ENCODE results near the gene TADA3.

Gene TADA3

DNA sequence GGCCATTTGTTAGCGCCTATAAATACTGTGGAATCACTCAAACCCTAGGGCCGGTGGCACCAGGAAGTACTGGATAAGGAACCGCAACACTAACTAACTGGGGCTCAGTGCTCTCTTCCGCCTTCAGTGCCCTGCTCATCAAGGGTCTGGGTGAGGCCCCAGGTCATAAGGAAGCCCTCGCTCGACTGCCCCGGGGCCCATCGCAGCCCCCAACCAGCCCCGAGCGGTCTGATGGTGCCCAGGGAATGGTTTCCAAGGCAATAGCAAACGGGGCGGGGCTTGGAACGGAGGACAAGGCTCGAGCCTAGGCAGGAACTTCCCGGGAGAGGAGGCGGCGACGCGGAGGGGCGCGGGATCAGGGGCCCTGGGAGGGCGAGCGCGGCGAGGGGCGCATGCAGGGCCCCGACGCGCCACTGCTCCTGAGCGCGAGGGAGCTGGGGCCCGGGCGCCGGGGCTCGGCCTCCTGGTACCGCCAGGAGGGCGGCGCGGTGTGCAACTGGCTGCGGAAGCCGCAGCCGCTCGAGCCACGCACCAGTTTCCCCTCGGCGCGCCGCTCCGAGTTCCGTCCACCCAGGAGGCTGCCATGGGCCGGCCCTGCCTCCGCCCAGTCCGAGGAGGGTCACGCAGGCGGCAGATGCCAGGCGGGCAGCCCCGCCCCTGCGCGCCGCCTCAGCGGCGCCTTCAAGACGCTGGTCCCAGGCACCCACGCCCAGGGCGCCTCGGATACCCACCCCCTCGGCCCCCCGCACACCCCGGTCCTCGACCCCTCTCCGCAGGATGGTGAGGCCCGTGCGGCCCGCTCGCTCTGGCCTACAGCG is 17.6 kb upstream of the TADA3 start, which contains the start of gene TTLL3:
Gene TTLL3 (plus strand): TSS at position 648 of the 818 bp plus-strand sequence. CDS start 400 bp downstream, outside the sequence.
- DNase-seq (ENCODE audit: low read depth in 2 of 2, low spot score in 1 of 2) = peak in 1 of 2 donors; percentile 9

DNA sequence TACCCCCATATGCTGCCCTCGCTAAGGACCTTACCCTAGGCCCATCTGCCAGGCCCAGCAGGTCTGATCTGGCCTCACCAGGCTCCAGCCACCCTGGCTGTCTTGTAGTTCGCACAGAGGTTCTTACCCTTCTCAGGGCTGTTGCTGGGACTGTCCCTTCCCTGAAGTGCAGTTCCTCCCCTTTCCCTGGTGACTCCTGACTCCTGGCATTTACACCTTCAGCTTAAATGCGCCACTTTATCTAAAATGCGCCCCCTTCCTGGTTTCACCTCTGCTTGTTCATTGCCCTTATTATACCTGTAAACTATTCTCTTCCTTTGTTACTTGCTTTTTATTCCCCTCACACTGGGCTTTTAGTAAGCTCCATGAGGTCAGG is 17.0 kb upstream of the TADA3 start:
- DNase-seq (ENCODE audit: low read depth in 2 of 2, low spot score in 1 of 2) = no peak

DNA sequence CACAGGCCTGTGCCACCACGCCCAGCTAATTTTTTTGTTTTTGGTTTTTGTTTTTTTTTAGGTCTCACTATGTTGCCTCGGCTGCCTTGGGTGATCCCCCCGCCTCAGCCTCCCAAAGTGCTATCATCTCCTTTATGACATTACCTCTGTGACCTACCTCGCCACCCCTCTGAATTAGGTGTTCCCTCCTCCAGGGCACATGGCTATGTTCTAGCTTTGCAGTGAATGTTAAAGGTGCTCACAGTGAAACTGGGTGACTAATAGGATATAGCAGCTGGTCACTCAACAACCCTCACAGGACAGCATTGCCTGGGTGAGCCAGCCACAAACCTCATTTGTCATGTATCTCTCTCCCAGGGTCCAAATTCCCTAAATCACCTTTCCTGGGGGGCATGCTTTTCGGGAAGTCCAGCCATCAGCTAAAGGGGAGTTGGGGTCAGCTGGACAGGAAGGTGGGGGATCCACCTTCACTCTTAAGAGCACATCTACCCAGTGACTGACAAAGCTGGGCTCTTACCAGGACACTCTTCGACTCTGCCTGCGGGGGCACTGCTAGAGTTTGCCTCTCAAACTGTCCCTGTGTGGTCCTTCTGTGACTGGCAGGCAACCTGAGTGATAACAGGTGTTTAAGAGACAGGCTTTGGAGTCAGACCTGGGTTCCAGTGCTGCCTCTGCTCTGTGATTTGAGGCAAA is 16.2 kb upstream of the TADA3 start:
- peak in 1 of 2 donors; percentile 28 for DNase-seq (ENCODE audit: low read depth in 2 of 2, low spot score in 1 of 2)

DNA sequence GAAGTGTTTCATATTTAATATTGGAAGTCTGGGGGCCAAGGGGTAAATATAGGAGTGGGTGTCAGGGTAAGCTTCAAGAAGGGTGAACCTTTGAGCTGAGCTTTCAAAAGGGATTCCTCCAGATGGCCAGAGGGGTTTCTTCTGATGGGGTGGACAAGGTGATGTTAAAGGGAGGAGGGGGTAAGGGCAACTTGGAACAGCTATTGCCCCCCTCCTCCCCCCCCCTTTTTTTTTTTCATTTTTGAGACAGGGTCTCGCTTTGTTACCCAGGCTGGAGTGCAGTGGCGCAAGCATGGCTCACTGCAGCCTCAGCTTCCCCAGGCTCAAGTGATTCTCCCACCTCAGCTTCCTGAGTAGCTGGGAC is 15.7 kb upstream of the TADA3 start:
- DNase-seq (ENCODE audit: low read depth in 2 of 2, low spot score in 1 of 2) = no peak

DNA sequence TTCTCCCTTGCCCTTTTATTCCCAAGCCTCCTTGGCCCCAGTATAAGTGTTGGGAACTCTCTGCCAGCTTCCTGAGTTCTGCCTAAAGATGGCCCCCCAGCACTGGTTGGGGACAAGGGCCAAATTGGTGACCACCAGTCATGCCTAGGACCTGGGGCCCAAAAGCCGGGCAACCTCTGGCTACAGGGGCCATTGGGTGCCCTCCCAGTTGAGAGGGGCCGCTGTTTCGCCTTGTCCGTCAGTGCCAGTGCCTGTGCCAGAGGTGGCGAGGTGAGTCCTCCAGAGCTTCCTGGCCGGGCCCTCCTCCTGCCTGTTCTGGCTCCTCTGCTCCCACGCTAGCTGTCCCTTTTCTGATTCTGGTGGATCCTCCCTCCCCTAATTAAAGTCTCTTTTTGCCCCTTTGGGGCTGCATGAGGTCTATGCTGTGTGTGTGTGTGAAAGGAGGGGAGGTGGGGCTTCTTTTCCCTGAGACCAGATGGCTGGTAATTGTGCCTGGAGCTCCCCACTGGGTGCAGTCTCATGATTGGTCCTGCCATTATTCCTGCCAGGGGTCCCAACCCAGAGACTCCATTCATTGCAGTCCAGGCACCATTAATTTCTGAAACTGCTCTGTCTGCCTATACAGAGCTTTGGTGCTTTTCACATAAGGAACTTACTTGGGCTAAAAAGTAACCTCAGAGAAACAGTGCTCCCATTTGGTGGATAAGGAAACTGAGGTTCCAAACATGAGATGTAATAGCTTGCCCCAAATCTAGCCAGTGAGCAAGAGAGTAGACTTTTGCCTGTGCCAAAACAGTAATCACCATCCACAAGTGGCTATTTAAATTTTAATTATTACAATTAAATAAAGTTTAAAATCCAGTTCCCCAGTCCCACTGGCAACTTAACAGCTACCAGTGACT is 14.7 kb upstream of the TADA3 start:
- no peak for DNase-seq (ENCODE audit: low read depth in 2 of 2, low spot score in 1 of 2)

DNA sequence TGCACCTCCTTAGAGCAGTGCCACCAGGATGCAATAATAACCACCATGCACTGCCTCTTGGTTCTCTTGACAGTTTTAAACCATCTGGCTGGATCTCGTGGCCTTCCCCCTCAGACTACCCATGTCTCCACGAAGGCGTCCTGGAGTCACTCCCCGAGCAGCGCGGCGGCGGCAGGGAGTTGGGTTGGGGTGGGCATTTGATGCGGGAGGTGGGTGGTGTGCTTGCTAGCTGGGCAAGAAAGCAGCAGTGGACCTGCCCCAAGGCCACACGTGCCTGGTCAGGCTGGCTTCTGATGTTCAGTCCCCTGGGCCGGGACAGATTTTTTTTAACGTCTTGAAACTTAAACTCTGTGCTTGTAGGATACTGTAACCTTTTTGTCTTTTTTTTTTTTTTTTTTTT is 13.9 kb upstream of the TADA3 start:
- DNase-seq (ENCODE audit: low read depth in 2 of 2, low spot score in 1 of 2) = no peak

DNA sequence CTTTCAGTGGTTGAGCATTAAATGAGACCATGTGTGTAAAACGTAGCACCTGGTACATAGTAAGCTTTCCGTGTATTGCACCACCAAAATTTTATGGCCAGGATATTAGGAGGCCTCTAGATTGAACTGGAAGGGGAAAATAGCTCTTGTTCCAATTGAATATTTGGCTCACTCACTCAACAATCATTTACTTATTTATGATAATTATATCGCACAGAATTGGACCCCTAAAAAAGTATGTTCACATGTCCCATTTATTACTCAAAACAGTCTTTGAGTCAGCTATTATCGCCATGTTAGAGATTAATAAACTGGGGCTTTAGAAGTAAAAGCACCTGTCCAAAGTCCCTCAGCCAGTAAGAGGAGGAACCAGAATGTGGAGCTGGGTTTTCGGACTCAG is 12.7 kb upstream of the TADA3 start:
- DNase-seq (ENCODE audit: low read depth in 2 of 2, low spot score in 1 of 2) = no peak

DNA sequence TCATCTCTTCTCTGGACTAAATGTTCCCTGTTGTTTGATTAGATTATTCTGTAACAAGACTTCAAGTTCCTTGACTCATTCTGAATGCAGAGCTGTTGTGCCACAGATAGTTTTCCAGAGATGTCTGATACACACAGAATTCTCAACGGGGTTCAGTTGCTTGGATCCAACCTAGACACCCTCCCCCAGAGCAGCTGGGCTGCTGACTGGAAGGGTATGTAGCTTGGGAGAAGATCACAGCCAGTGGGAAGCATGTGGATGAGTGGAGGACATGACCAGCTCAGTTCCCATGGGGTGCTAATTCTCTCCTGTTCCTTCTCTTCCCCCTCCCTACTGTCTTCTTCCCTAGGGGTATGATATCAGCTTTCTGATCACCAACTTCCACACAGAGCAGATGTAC is 11.2 kb upstream of the TADA3 start:
- DNase-seq (ENCODE audit: low read depth in 2 of 2, low spot score in 1 of 2) = no peak

DNA sequence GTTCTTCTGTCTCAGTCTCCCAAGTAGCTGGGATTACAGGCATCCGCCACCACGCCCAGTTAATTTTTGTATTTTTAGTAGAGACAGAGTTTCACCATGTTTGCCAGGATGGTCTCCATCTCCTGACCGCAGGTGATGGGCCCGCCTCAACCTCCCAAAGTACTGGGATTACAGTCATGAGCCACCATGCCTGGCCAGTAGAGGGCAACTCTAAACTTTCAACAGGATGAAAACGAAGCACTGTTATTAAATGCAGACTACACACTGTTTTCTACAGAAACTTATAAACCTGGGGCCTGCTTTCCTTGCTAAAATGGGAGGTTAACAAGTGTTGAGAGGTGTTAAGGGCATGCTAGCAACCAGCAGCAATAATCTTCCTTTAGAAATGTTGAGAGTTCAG is 8.3 kb upstream of the TADA3 start:
- DNase-seq (ENCODE audit: low read depth in 2 of 2, low spot score in 1 of 2) = no peak

DNA sequence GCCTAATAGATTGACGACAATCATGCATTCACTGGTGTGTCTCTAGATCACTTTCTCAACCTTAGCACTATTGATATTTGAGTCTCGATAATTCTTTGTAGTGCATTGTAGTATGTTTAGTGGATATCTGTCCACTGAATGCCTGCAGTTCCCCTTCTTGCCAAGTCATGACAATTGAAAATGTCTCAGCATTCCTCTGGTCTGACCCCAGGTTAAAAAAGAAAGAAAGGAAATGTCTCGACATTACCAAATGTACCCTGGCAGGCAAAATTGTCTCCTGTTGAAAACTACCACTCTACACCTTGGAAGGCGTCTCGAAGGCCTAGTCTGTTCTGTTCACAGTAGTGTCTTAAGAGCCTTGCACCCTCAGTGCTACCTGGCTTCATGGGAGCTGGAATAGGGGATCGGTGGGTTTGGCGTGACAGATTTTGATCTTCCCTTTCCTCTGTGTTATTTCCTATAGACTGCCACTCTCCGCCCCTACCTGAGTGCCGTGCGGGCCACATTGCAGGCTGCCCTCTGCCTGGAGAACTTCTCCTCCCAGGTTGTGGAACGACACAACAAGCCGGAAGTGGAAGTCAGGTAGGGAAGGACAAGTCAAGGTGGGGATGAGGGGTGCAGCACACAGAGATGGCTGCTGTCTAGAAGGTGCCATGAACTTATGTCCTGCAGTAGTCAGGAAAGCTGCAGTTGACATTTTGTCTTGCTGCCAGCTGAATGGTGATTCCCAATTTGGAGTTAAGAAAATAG is 5.1 kb upstream of the TADA3 start:
- no peak for DNase-seq (ENCODE audit: low read depth in 2 of 2, low spot score in 1 of 2)

DNA sequence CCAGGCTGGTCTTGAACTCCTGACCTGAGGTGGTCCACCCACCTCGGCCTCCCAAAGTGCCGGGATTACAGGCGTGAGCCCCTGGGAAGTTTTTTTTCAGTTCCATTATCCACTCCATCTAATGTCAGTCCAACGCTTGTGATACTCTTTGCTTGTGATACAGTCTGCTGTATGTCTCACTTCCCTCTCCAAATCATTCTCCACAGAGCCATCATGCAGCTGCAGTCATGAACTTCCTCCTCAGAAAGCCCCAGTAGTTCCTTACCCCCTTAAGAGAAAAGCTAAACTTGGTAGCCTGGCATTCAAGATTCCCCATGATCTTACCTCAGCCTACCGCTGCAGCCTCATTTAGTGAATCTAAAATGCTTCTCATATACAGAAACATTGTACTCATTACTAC is 2.9 kb upstream of the TADA3 start:
- DNase-seq (ENCODE audit: low read depth in 2 of 2, low spot score in 1 of 2) = no peak

DNA sequence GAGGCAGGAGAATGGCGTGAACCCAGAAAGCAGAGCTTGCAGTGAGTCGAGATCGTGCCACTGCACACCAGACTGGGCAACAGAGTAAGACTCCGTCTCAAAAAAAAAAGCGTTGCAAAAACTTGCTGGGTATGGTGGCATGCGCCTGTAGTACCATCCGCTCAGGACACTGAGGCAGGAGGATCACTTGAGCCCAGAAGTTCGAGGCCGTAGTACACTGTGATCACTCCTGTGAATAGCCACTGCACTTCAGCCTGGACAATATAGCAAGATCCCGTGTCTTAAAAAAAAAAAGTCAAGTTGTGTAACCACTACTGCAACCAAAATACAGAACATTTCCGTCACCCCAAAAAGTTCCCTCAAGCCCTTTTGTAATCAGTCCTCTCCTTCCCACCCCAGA is 2.1 kb upstream of the TADA3 start:
- no peak for DNase-seq (ENCODE audit: low read depth in 2 of 2, low spot score in 1 of 2)

DNA sequence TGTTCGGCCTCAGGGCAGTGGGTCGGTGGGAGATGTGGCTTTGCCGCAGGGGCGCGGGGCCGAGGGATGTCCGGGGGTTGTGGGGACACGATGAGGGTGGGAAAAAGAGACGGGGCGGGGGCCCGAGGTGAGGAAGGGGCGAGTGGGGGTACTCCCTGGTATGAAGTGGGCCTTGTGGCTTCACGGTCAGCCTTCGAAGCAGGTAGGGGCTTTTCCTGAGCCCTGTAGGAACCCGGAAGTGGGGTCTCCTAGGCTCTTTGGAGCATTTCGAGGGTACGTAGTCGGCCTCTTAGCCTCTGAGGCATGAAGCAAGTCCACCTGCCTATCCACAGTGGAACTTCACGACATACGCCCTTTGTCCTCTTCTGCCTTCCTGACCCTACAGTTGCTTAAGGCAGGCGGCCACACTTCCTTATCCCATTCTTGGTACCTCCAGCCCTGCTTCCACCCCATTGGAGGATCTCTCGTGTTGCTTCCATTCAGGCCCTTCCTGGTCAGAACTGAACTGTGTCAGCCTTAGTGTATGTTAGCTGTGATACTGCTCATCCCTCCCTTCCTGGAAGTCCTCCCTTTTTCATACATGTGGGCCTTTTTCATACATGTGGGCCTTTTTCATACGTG is 998 bp upstream of the TADA3 start:
- DNase-seq (ENCODE audit: low read depth in 2 of 2, low spot score in 1 of 2) = no peak

DNA sequence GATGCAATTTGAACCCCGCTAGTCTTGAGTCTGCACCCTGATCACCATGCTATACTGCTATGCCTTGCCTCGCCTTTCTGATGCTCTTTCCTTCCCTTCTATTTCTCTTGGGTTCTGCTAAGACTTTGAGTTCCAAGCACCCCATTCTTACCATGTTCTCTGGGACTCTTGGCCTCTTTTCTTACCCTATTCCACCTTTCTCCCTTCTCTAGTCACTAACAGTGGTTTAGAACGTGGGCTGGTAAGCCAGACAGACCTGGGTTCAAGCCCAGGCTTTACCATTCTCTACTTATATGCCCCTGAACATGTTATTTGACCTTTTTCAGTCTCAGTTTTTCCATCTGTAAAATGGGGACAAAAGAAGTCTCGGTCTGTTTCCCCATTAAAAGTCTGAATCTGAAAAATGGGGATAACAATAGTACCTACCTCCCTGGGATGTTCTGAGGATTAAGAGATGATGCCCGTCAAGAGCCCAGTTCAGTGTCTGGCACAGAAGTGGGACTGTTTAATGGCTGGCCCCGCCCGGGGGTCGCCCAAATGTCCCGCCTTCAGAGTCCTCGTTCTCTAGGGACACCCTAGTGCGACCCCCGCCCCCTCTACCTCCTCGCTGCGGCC is 376 bp downstream of the TADA3 start:
- no peak for DNase-seq (ENCODE audit: low read depth in 2 of 2, low spot score in 1 of 2)

DNA sequence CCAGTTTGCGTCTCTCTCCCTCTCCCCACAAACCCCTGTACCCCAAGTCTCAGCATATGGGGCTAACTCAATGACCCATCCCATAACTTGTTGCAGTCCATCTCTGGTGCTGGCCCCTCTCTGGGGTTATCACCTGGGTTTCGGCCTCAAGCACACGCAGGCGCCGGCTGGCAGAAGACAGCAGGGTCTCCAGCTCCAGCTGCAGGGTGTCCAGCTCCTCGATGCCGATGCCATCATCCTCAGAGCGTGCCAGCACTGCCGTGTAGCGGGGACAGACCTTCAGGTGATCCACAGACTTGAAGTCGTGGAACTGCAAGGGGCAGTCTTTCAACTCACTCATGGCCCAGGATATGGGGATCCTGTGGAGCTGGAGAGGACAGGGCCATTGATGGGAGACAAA is 1.1 kb downstream of the TADA3 start:
- DNase-seq (ENCODE audit: low read depth in 2 of 2, low spot score in 1 of 2) = no peak

DNA sequence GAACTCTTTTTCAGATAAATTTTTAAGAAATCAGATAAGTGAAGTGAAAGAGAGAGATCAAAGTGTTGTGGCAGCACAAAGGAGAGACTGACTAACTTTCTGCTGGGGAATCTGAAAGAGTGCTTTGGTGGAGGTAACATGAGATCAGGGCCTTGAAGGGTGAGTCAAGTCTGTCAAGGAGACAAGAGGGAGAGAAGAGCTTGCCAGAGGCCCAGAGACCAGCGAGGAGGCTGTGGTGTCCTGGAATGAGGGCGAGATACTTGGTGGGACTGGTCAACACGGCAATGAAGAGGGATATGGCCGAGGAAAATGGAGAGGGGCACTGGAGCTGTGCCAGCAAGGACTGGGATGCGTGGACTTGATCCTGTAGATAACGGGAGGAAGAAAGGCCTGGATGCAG is 4.6 kb downstream of the TADA3 start:
- DNase-seq (ENCODE audit: low read depth in 2 of 2, low spot score in 1 of 2) = no peak

DNA sequence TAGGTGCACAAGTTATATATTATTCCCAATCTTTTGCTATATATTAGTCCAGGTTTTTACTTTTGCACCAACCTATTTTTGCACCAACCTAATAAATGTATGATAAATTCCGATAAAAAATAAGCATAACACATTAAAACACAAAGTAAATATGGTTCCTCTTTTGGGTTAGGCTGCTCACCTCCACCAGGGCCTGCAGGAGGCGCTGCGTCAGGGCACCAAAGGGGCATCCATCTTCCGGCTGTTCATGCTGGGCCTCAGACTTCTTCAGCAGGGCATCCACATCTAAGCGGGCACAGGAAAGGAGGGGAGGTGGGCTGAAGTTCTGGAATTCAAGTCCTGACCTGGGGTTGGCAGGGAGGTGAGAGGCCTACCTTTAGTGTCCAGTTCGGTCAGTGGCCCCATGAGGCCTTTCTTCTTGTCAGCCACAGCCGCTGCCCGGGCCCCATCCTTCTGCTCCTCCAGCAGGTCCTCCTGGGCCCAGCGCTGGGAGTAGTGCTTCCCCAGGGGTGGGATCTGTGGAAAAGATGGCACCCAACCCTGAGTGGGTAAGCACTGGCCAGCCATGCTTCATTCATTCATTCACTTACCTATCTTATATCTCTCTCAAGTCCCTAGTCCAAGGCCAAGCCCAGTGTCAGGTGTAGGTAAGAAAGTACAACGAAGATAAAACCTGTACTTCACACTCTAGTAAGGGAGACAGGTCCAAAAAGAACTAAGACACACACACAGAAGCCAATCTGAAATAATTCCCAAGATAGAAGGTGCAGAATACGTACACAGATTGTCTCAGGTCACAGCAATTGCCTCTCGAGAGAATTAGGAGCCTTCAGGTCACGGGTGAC is 5.2 kb downstream of the TADA3 start:
- DNase-seq (ENCODE audit: low read depth in 2 of 2, low spot score in 1 of 2) = no peak

DNA sequence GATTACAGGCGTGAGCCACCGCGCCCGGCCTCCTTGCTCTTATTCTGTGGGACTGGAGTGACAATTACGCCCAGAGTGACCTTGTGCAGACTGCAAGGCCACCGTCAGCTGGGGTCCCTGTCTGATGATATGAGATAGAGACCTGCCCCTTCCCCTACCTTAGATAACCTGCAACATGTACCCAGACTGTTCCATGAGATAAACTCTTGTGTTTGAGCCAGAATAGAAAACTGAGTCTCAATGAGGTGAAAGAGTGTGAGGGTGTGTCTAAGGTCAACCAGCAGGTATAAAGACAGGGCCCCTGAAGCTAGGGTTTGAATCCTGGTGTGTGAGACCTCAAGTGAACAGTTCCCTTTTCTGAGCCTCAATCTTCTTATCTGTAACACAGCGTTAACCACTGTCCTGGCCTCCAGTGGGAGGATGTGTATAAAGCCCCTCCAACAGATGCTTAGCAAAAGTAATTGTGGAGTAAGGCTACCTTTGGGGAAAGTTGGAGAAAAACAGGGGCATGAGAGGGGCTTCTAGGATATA is 6.0 kb downstream of the TADA3 start:
- no peak for DNase-seq (ENCODE audit: low read depth in 2 of 2, low spot score in 1 of 2)

DNA sequence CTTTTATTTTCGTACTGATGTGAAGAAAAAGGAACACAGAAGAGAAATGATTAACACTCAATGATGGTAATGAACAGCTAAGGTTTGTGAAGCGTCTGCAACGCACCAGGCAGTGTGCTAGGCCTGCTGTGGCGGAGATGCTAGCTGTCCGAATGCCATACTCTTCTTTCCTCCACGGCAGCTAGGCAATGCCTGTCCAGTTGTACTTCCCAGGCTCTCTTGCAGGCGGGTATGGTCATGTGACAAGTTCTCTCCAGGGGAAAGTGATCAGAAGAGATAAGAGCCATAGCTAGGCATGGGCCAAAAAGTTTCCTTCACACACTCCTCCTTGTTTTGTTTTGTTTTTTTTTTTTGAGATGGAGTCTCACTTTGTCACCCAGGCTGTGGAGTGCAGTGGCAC is 6.7 kb downstream of the TADA3 start:
- DNase-seq (ENCODE audit: low read depth in 2 of 2, low spot score in 1 of 2) = no peak

Measured in stimulated activated CD8-positive, alpha-beta memory T cell treated with anti-CD3 and anti-CD28 coated beads, Interleukin-4, amount 100 ng/mL, for 1 hour (primary cell).